Activated CD8-positive, alpha-beta memory T cell treated with anti-CD3 and anti-CD28 coated beads, Interleukin-2, amount 50 U/mL, for 1 hour (primary cell): ENCODE data around the gene APOH.

Experiments
- DNase-seq: peaks from one replicate; pipeline ENCODE4 v3.0.0-alpha.2; 2020; ENCODE audit errors: extremely low read depth

The APOH gene

DNA sequence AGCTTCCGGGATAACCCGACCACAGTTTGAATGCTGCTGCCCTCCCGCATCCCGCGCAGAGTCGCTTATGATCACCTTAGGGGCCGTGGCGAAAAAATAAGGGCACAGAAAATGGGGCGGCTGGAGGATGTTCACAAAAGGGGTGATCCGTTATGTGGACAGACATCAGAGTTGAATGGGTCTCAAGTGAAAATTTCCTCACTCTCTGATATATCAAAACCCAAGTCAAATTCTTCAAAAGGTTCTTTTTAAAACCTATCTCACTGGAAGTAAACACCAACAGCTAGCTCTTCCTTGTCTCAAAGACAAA, 36.9 kb downstream of the APOH start:
- no peak for DNase-seq

DNA sequence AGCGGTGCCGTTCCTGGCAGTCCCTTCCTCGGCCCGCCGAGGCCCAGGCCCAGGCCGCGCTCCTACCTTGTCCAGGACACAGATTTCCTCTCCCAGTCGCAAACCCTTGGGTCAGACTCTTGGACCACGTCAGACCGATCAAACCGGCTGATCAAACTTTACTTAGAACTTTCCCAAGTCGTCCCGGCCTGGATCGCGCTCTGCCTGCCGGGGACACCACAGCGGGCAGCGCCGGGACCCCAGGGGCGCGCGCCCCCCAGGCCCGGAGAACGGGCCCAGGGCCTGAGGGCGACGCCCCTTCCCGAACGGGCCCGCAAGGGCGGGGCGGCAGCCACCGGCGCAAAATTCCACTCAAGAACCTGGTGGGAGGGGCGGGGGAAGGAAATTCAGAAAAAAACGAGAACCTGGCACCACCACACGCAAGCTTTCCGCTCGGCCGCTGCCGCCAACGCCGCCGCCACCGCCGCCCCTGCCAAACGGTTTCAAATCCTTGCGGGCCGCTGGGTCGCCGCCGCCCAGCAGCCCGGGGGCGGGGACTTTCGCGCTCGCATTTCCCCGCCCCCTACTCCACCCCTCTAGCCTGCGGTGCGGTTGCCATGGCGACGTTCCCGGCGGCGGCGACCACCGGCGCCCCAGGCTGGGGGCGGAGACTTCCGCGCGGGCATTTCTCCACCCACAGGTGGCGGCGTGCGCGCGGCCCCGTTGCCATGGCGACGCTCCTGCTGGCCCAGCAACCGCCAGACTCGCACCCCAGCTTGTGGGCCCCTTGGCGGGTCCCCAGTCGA, 37.4 kb downstream of the APOH start, which contains the start of gene CEP112:
Gene CEP112, minus strand, starts transcription at position 541 of the 785 bp plus-strand sequence.
- DNase-seq: peak; percentile 91

GRCh38 chr17:66190738-66191592, 38.2 kb downstream of the APOH start:
- no peak for DNase-seq

DNA sequence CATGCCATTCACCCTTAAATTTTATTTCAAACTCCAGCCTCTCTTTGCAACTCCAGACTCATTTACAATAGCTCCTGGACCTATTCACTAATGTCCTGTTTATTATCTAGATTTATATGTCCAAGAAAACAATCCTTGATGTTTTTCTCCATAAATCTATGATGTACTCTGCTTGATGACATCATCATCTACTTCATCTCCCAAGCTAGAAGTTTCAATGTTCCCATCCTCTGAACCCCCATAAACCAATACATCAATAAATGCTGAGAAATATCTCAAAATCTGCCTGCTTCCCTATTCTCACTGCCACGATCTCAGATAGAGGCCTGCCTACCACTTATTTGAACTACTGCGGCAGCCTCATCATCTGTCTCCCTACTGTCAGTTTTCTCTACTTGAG, 41.5 kb downstream of the APOH start:
- no peak for DNase-seq

GRCh38 chr17:66185862-66186261, 43.4 kb downstream of the APOH start:
- DNase-seq: no peak

DNA sequence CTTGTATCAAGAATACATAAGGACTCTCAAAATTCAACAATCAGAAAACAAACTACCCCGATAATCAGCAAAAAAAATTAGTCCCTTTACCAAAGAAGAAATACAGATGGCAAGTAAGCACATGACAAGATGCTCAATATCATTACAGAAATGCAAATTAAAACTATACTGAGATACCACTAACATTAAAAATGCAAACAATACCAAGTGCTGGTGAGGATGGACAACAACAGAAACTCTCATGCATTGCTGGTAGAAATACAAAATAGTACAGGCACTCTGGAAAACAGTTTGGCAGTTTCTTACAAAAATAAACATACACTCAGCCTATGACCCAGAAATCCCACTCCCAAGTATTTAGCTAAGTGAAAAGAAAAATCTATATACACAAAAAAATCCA, 44.8 kb downstream of the APOH start:
- DNase-seq: no peak

- no peak for DNase-seq
These were observed 45.7 kb downstream of the APOH start for GRCh38 chr17:66183529-66183928.

DNA sequence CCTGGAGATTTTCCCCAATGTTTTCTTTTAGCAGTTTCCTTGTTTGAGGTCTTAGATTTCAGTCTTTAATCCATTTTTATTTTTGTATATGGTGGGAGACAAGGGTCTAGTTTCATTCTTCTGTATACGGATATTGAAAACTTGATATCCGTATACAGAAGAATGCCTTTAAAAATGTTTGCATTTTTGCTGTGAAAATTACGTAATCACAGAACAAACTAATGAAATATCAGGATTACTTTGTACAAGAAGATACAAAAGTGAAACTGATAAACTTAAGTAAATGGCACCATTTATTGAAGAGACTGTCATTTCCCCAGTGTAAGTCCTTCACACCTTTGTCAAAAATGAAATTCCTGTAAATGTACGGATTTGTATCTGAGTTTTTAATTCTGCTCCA, 50.6 kb downstream of the APOH start:
- no peak for DNase-seq

GRCh38 chr17:66177048-66177447, 52.2 kb downstream of the APOH start:
- no peak for DNase-seq

DNA sequence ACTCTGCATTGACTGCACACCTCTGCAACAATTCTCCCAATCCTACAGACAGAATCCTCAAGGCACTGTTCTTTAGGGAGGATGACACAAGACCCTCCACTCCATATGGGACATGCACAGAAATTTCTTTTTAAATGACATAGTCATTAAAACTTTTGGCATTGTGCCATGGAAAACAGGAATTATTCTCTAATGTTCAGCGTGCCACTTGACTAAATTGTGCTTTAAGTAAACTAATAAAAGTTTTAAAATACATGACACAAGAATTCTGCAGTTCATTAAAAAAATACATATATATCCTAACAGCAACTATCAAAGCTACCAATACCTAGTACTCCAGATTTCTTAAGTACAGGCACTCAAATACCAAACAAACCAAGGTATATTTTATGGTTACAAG, 53.3 kb downstream of the APOH start:
- no peak for DNase-seq

- no peak for DNase-seq
These were observed 56.5 kb downstream of the APOH start for GRCh38 chr17:66172691-66173223.

DNA sequence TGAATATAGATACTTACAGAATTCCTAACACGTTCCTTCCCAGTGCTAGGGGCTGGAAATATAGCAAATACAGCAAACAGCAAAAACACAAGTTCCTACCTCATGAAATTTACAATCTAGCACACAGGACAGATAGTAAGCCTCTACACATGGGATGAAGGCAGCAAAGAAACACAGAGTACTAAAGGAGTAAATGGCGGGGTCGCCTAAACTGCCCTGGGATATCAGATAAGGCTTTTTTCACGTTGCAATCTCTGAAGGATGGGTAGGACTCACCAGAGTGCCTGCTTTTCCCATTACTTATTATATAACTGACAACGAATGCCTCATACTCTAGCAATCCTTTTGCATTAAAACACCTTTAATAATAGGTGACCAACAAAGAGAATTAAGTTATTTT, 57.1 kb downstream of the APOH start:
- DNase-seq: no peak

DNA sequence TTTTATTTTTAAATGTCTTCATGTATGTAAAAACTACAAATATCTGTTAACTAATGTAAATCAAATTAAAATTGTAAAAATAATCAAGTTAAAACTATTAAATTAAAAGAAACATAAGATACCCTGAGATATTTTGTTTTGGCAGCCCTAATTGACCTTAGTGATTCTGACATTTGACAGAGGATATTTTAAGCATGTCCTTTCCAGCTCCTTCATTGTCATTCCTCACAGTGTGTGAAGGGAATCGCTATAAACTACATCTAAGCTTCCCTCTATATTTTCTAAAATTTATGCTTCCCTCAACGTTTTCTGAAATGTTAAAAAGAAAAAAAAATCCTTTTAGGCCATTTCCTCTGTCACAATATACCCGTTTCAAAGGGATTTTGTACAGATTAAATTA, 57.5 kb downstream of the APOH start:
- no peak for DNase-seq

GRCh38 chr17:66171172-66171571, 58.0 kb downstream of the APOH start:
- DNase-seq: no peak

GRCh38 chr17:66169839-66170238, 59.4 kb downstream of the APOH start:
- DNase-seq: no peak

DNA sequence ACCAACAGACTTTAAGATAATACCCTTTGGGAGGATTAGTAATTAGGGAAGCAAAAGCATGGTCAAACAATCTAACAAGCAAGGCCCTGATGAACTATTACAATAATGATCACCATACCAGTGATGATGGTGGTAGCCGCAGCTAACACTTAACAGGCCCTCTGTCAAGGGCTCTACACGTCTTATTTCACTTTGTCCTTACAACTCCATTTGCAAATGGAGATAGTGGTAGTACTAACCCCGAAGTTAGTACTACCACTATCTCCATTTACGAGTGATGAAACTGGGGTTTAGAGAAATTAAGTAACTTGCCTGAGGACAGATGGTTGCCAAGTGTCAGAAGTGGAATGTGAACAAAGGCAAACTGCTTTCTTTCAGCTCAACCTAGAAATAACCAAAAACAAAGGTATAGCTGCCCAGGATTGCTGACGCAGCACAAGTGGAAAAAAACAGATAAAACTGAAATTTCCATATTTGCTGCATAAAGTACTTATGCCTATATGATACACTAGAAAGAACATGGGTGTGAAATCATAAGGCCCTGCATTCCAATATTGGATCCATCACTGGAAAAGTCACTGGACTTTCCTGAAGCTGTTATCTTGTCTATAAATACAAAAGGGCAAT, 61.9 kb downstream of the APOH start:
- no peak for DNase-seq

DNA sequence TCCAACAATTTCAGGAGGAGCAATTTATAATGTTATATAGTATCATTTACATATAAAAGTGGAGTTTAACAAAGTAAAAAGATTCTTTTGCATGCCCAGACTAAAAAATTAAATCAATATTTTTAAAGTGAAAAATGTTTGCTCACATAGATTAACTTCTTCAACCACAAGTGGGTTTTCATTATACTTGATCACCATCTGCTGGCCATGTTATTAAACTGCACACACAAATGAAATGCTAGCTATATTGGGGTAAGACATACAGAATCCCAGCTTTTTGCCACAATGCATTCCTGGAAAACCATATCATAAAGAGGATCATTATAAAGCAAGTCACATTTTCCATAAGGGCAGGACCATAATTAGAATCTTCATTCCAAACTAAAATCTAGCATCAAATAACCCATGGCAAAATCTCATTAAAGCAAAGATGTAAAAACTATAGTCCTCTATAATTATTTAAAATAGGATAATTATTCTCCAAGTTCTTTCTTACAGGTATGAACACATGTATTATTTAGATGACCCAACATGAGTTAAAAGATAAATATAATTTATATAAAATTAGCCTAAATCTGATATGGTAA, 63.6 kb downstream of the APOH start:
- DNase-seq: no peak
